Activated CD8-positive, alpha-beta memory T cell treated with anti-CD3 and anti-CD28 coated beads, Interleukin-2, amount 50 U/mL, for 1 hour (primary cell): ENCODE results near the gene FAM131C.
"Not testable (repeated sequence)": the region's sequence is repeated elsewhere in the genome, so short reads cannot be mapped to it uniquely, and the experiment has no call there.

Experiments used
- DNase-seq: peaks from one replicate; pipeline ENCODE4 v3.0.0-alpha.2; 2020; ENCODE audit errors: extremely low read depth

FAM131C gene

DNA sequence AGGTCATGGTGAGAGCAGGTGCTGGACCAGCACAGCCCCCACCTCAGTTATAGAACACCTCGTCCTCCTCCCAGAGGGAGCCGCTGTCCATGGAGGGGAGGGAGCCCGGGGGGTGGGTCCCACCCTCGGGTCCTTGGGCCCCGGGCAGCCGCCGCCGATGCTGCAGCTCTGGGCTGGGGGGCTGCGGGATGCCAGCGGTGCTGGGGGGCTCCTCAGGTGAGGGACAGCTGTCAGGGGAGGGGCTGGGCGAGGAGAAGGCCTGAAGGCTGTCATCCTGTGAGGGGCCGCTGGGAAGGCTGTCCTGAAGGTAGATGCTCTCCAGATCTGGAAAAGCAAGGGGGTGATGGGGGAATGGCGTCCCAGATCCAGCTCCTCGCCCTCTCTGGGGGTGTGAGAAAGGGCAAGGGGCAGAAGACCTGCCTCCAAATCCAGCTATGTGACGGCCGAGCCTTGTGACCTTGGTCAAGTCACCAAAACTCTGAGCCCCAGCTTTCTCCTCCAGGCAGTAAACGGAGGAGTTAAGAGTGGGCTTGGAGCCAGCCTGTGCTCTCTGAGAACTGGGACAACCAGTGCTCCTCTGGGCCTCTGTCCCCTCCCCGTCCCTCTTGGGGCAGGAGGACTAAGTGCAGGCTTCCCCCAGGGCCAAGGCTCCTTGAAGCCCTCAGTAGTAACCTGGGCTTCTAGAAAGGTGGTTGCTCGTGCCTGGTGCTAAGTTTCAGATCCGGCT lies 14.9 kb downstream of the FAM131C start:
- DNase-seq = not testable (repeated sequence)

- not testable (repeated sequence) for DNase-seq
Measured at GRCh38 chr1:16057314-16057915, 16.0 kb downstream of the FAM131C start.

DNA sequence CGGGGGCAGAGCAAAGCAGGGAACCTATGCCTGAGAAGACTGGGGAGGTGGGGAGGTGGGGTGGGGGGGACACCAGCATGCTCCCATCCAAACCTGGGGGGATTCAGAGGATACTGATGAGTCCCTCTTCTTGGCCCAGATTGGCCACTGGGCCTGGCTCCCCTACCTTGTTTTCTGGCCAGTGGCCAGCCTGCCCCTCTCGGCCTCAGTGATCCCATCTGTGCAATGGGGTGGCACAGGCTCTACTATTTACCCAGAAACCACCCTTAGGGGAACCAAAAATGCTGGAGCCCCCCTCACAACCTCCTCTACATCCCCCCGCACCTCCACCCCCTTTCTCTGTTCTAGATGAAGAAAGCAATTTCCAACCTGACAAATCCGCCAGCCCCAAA lies 16.9 kb downstream of the FAM131C start:
- DNase-seq = not testable (repeated sequence)

DNA sequence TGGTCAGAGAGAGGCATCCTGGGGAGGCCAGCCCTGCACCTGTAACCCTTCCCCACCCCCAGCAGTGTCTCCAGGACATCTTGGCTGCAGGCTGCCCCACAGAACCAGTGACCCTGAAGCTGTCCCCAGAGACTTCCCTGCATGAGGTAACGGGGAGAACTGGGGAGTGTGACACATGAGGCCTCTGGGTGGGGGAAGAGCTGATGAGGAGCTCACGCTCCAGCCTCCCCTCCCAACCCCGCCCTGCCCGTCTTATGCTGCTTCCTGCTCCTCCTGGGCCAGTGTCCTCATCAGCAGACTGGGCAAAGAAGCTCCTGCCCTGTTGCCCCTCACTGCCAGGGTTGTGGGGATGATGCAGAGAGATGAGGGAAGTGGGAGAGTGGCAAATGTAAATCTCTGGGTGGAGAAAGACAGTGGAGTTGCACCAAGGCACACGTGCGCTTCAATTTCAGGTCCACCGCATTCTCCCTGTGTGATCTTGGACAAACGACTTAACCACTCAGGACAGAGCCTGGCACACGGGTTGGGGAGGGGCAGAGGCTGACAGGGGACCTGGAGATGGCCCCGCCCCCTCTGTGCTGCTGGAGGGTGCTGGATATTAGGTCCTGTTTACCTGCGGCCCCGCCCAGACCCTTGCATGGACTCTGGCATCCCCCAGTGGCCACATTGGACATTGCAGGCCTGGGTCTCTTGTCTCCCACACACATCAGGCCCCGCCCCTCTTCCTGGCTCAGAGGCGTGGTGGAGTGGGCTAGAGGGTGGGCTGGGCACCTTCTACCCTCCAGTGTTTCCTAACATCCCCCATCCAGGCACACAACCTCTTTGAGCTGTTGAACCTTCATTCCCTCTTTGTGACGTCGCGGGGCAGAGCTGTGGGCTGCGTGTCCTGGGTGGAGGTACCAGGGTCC lies 17.6 kb downstream of the FAM131C start:
- DNase-seq = peak; percentile 36

DNA sequence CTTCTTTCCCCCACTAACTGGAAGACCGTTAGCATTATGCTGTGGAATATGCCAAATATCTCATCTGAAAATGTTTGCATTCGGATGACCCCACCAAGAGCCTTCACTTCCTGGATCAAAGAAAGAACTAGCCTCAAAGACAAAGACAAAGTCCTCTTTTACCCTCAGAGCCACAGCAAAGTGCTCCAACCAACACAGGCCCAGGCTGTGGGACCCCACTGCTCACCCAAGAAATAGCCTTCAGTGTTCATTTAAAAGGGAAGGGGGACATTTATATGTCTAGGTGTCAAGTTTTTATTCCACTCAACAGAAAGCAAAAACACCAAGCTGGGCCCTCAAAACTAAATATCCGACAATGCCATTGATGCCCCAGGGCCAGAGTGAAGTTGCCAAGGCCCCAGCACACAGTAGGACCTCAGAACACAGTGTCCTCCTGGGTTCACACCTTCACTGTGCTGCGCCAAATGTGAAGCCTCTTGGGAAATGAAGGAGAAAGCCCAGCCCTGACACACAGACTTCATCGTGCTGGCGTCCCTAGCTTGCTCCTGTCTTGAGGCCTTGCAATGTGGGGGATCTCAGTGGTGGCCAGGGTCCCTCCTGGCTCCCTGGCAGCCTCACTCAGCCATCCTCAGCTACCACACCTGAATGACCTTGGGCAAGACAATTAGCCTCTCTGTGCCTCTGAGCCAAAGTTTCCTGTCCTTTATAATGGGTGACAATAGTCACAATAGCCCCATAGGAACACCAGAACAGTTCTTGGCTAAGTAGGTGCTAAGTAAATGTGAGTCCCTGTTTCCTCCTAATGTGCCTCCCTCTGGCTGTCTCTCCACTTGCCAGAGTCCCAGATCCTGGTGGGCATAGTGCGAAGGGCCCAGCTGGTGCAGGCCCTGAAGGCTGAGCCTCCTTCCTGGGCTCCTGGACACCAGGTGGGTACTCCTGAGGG lies 18.6 kb downstream of the FAM131C start:
- DNase-seq = no peak

DNA sequence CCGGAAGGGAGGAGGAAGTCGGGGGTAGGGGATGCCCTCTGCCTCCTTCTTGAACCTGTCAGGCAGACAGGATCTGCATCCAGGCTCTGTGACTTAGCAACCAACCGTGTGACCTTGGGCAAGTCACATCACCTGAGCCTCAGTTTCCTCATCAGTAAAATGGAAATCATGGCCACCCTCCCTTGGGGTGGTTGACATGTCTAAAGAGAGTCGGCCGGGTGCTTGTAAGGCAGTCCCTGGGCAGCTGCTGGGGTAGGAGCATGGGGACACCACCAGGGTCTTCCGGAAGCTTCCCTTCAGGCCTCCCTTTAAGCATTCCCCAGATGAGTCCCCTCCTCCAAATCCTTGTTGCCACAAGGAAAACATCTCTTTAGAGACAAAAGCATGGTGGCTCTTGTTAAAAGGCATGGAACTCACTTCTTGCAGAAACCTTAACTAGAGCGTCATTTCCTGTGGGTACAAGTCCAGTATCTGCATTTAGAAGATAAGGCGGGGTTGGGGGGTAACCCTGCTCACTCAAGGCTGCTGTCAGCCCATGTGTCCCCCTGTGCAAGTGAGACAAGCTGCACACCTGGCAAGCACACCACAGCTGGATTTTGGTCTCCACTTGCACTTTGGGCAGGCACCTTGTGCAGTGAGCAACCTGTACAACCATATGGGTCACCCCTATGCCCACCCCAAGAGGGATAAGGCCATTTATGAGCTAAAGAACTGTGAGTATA lies 19.5 kb downstream of the FAM131C start:
- DNase-seq = no peak

GRCh38 chr1:16051949-16052348 lies 21.5 kb downstream of the FAM131C start:
- DNase-seq = not testable (repeated sequence)

GRCh38 chr1:16051039-16051438 lies 22.4 kb downstream of the FAM131C start:
- no peak for DNase-seq

- DNase-seq = no peak
Measured at GRCh38 chr1:16050328-16050727, 23.1 kb downstream of the FAM131C start.

GRCh38 chr1:16048573-16049189 lies 24.8 kb downstream of the FAM131C start:
- DNase-seq = no peak

DNA sequence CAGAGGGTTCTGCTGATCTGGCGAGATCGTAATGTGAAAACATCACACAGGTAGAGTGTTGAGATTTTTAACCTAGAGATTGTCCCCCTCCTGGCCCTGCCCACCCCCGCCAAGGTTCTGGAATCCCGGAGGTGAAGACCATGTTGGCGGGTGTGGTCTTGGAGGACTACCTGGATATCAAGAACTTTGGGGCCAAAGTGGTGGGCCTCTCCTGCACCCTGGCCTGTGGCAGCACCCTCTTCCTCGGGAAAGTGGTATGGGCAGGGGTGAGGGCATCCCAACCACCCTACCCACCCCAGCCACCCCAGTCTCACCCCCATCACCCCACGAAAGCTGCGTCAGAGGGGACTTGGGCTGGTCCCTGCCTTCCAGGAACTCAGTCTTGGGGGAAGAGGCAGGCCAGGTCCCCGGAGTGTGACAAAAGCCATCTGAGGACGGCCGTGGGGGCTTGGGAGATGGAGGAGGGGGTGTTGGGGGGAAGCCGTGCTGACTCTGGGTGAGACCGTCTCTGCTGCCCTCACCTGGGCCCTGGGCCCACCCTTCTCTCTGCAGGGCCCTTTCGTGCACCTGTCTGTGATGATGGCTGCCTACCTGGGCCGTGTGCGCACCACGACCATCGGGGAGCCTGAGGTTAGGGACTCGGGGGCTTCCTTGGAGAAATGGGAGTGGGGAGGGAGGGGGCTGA lies 25.5 kb downstream of the FAM131C start:
- no peak for DNase-seq

GRCh38 chr1:16046842-16047241 lies 26.6 kb downstream of the FAM131C start:
- no peak for DNase-seq

DNA sequence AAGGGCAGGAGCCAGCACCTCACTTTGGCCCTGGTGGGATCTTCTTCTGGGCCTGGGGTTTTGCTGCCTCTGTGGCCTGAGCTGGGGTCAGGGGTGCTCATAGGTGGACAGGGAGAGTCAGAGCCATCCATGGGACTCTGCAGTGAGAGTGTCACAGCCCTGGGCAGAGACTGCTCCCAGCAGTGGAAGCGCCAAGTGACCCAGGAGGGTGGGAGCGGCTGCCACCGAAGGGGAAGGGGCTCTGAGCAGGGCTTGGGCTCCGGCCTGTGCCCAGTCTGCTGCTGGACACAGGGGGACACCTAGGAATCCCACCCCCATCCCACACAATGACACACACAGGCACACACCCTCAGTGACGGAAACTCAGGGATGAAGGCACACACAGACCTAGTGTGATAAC lies 29.5 kb downstream of the FAM131C start:
- no peak for DNase-seq

DNA sequence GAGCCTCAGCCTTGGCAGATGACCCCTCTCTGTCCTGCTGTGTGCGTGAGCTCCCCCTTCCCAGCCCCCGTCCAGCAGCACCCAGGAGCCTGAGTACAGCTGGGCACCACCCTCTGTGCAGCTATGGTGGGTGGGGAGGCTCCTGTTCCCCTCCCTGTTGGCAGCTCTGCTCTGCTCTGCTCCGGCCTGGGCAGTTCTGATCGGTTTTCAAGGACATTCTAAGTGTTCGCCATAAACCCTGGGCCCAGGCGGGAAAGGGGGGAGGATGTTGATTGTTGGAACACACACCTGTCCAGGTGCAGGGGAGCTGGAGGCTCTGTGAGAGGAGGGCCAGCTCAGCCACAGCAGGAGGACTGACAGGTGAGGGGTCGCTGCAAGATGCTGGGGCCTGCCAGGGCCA lies 29.9 kb downstream of the FAM131C start, which contains the start of gene CLCNKB:
CLCNKB (plus strand) TSS at position 262 of the 400 bp plus-strand sequence. CDS start 711 bp downstream, outside the sequence.
- DNase-seq = no peak

GRCh38 chr1:16042654-16043053 lies 30.8 kb downstream of the FAM131C start:
- not testable (repeated sequence) for DNase-seq

GRCh38 chr1:16042096-16042495 lies 31.4 kb downstream of the FAM131C start:
- no peak for DNase-seq

DNA sequence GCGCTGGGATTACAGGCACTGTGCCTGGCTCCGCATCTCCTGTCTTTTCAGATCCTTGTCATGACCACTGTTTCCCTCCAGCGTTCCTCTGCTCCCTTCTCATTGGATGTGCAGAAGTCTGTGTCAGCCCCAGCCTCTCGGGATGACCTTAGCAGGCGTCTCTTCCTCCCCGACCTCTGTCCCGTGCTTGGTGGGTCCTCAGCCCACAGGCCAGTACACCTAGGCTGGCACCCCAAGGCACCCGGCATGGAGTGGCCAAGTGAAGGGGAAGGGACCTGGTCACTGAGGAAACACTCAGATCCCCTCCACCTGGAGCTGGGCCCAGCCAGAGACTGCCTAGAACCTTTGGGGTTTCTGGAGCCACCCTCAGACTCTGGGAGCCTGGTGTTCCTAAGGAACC lies 32.3 kb downstream of the FAM131C start:
- DNase-seq = no peak

GRCh38 chr1:16039871-16040270 lies 33.6 kb downstream of the FAM131C start:
- DNase-seq = not testable (repeated sequence)

DNA sequence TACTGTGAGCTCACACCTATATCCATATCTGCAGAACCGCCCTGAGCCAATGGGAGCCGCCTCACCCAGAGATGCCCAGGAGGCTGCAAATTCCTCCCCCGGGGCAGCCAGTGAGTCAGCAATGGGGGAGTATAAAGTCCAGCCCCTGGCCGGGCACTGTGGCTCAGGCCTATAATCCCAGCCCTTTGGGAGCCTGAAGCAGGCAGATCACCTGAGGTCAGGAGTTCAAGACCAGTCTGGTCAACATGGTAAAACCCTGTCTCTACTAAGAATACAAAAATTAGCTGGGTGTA lies 34.9 kb downstream of the FAM131C start:
- DNase-seq = no peak

- DNase-seq = not testable (repeated sequence)
Measured at GRCh38 chr1:16036461-16036860, 37.0 kb downstream of the FAM131C start.
